GM21381 (cell line): ENCODE data around the gene SNRNP70.
"Not testable (repeated sequence)": the region's sequence is repeated elsewhere in the genome, so short reads cannot be mapped to it uniquely, and the experiment has no call there.

Experiments
- ATAC-seq: cut with Tn5 transposase; IDR thresholded peaks from one replicate; pipeline ENCODE4 v1.9.1; 2021; ENCODE audit warnings: mild to moderate bottlenecking, moderate library complexity; ENCODE audit not compliant: unreplicated experiment

The SNRNP70 gene

GRCh38 chr19:49119411-49120324 lies 34.4 kb downstream of the SNRNP70 start, which contains the start of gene PPFIA3:
PPFIA3 (plus strand) TSS chr19:49119544; CDS start chr19:49127874, 8,330 bp downstream.
- no peak for ATAC-seq

GRCh38 chr19:49120325-49120683 lies 35.1 kb downstream of the SNRNP70 start:
- ATAC-seq = no peak

- no peak for ATAC-seq
These were observed 35.6 kb downstream of the SNRNP70 start for GRCh38 chr19:49120868-49121267.

GRCh38 chr19:49121841-49122240 lies 36.6 kb downstream of the SNRNP70 start:
- ATAC-seq = not testable (repeated sequence)

- not testable (repeated sequence) for ATAC-seq
These were observed 38.0 kb downstream of the SNRNP70 start for GRCh38 chr19:49123285-49123684.

GRCh38 chr19:49125025-49125731 lies 39.9 kb downstream of the SNRNP70 start:
- no peak for ATAC-seq

- no peak for ATAC-seq
These were observed 41.3 kb downstream of the SNRNP70 start for GRCh38 chr19:49126575-49126974.

GRCh38 chr19:49127225-49127624 lies 42.0 kb downstream of the SNRNP70 start:
- ATAC-seq = not testable (repeated sequence)

GRCh38 chr19:49127674-49128544 lies 42.7 kb downstream of the SNRNP70 start:
- peak; percentile 90 for ATAC-seq

- ATAC-seq = no peak
These were observed 43.4 kb downstream of the SNRNP70 start for GRCh38 chr19:49128545-49129237.

GRCh38 chr19:49129238-49129583 lies 44.0 kb downstream of the SNRNP70 start:
- no peak for ATAC-seq

GRCh38 chr19:49130325-49130724 lies 45.1 kb downstream of the SNRNP70 start:
- no peak for ATAC-seq

- no peak for ATAC-seq
These were observed 47.8 kb downstream of the SNRNP70 start for GRCh38 chr19:49132974-49133609.

- no peak for ATAC-seq
These were observed 48.6 kb downstream of the SNRNP70 start for GRCh38 chr19:49133621-49134454.

GRCh38 chr19:49135686-49136085 lies 50.4 kb downstream of the SNRNP70 start:
- no peak for ATAC-seq

GRCh38 chr19:49136771-49137171 lies 51.5 kb downstream of the SNRNP70 start:
- ATAC-seq = no peak

GRCh38 chr19:49140951-49141350 lies 55.7 kb downstream of the SNRNP70 start:
- no peak for ATAC-seq

- no peak for ATAC-seq
These were observed 56.1 kb downstream of the SNRNP70 start for GRCh38 chr19:49141352-49141751.

GRCh38 chr19:49142866-49143335 lies 57.6 kb downstream of the SNRNP70 start:
- ATAC-seq = no peak
